ENCODE data around the gene RTCB. TPM values are rescaled to one million over a fixed set of nuclear protein-coding genes. Genes with fewer than 3 reads are reported as not detected.

The RTCB gene
- total RNA-seq: 100 to 1,000 TPM; 120 to 131 (median 124) TPM

GRCh38 chr22:32411829-32412592 is at the start of gene RTCB:
Gene RTCB, minus strand, starts transcription at chr22:32412247. Its CDS starts 91 bp downstream, at chr22:32412156.
- H3K4me3 Mint-ChIP-seq: peak within 1 kb of the TSS; percentile 97
- H3K36me3 Mint-ChIP-seq (ENCODE audit: insufficient read depth): peaks cover 18% of the 10 kb centered on the region
- peaks cover 52% of the 10 kb centered on the region for H3K4me1 Mint-ChIP-seq (ENCODE audit: low read depth)
- H3K27me3 Mint-ChIP-seq (ENCODE audit: low read depth): peaks cover 3% of the 10 kb centered on the region
- DNase-seq (peak; percentile 91), ATAC-seq (peak; percentile 87)
- no peaks in the 10 kb centered on the region for H3K9me3 Mint-ChIP-seq

DNA sequence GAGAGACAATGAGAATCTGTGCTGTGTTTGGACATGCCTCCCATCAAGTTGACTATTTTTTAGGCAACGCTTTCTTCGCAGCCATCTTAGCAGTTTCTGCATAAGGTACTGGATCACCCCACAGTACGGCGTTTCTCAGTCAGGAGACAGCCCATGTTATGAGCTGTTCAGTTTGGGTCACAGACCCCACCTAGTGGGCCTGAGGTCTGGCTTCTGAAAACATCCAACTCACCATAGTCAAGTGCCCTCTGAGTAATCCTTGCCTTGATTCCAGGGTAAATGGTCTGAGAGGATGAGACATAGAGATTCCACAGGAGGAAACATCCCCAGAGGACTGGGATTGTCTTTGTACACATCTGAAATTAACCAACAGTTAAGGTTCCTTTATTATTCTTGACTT is 45.0 kb upstream of the RTCB start:
- Mint-ChIP-seq H3K9me3 (no peaks in the 10 kb centered on the region), H3K36me3 (ENCODE audit: insufficient read depth) (no peaks in the 10 kb centered on the region), H3K4me3 (no peak overlapping the region), H3K4me1 (ENCODE audit: low read depth) (no peaks in the 10 kb centered on the region), H3K27me3 (ENCODE audit: low read depth) (peaks cover 61% of the 10 kb centered on the region)
- DNase-seq (no peak), ATAC-seq (no peak)

DNA sequence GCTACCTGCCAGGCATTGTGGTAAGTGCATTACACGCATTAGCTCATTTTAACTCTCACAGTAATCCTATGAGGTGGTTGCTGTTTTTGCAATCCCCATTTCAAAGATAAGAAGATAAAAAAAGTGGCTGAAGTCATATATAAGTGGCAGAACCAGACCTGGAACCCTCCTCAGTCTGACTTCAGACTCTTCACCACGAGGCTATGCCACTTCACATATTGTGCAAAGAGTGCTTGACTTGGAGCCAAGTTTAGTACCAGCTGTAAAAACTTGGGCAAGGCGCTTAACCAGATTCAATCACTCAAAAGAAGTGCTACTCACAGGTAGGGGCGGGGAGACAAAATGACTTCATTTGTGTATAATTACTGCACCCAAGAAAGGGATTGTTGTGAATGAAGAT is 36.9 kb upstream of the RTCB start:
- ATAC-seq: no peak
- peaks cover 12% of the 10 kb centered on the region for H3K27me3 Mint-ChIP-seq (ENCODE audit: low read depth)
- no peaks in the 10 kb centered on the region for H3K9me3 Mint-ChIP-seq
- H3K4me1 Mint-ChIP-seq (ENCODE audit: low read depth): no peaks in the 10 kb centered on the region
- H3K4me3 Mint-ChIP-seq: no peak overlapping the region
- no peak for DNase-seq
- H3K36me3 Mint-ChIP-seq (ENCODE audit: insufficient read depth): no peaks in the 10 kb centered on the region

DNA sequence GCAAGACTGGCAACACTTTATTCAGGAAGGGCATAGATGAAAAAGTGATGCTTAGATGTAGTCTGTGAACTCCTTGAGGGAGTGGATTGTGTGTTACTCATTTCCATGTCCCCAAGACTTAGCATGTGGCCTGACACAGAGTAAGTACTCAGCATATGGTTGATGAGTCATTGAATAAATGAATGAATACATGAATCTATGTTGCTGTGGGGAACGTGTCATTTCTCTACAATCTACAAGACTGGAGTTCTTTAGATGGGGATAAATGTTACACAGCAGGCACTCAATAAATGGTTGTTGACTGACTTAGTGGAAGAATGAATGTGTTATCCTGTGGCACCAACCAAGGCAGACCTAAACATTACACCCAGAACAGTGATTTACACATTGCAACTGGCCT is 34.3 kb upstream of the RTCB start:
- Mint-ChIP-seq H3K27me3 (ENCODE audit: low read depth) (peaks cover 7% of the 10 kb centered on the region), H3K9me3 (no peaks in the 10 kb centered on the region), H3K4me1 (ENCODE audit: low read depth) (no peaks in the 10 kb centered on the region), H3K36me3 (ENCODE audit: insufficient read depth) (no peaks in the 10 kb centered on the region), H3K4me3 (no peak overlapping the region)
- DNase-seq (no peak), ATAC-seq (peak; percentile 61 to 66)

- ATAC-seq (no peak), DNase-seq (peak; percentile 4)
- Mint-ChIP-seq H3K9me3 (no peaks in the 10 kb centered on the region), H3K4me1 (ENCODE audit: low read depth) (no peaks in the 10 kb centered on the region), H3K27me3 (ENCODE audit: low read depth) (peaks cover 3% of the 10 kb centered on the region), H3K4me3 (no peak overlapping the region), H3K36me3 (ENCODE audit: insufficient read depth) (no peaks in the 10 kb centered on the region)
Measured at GRCh38 chr22:32444068-32444467, 32.0 kb upstream of the RTCB start.

DNA sequence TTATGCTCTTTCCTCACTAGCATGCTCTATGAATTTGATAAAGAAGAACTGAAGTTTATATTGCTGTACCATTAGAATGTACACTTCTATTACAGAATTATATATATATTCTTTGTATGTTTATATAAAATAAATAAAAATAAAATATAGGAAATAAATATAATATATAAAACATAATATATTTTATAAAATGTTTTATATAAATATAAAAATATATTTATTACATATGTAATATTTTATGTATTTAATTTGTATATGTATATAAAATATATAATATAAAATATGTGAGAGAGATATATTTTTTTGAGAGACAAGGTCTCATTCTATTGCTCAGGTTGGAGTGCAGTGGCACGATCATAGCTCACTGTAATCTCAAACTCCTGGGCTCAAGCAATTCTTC is 18.3 kb upstream of the RTCB start:
- no peak for ATAC-seq
- H3K36me3 Mint-ChIP-seq (ENCODE audit: insufficient read depth): no peaks in the 10 kb centered on the region
- no peak overlapping the region for H3K4me3 Mint-ChIP-seq
- no peaks in the 10 kb centered on the region for H3K4me1 Mint-ChIP-seq (ENCODE audit: low read depth)
- H3K9me3 Mint-ChIP-seq: no peaks in the 10 kb centered on the region
- no peak for DNase-seq
- H3K27me3 Mint-ChIP-seq (ENCODE audit: low read depth): peaks cover 33% of the 10 kb centered on the region

- Mint-ChIP-seq H3K4me3 (no peak overlapping the region), H3K27me3 (ENCODE audit: low read depth) (peaks cover 41% of the 10 kb centered on the region), H3K4me1 (ENCODE audit: low read depth) (no peaks in the 10 kb centered on the region), H3K36me3 (ENCODE audit: insufficient read depth) (no peaks in the 10 kb centered on the region), H3K9me3 (no peaks in the 10 kb centered on the region)
- DNase-seq (no peak), ATAC-seq (no peak)
Measured at GRCh38 chr22:32426881-32427280, 14.8 kb upstream of the RTCB start.

GRCh38 chr22:32423664-32424063 is 11.6 kb upstream of the RTCB start:
- peaks cover 37% of the 10 kb centered on the region for H3K27me3 Mint-ChIP-seq (ENCODE audit: low read depth)

DNA sequence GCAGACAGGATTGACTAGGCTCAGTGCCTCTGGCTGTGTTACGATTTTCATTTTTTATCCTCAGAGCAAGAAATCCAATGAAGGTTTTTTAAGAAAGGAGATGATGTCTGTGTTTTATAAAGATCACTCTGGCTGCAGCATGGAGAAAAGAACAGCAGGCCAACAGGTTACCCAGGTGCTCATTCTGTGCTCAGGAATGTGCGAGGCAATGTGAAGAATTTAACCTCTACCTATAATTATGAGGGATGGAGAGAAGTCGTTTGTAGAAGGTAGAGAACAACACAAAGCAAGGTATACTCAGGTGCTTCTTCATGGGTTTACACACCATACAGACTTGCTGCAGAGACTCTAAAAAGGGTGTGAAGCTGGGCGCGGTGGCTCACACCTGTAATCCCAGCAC is 10.0 kb upstream of the RTCB start:
- no peak for DNase-seq
- no peaks in the 10 kb centered on the region for H3K36me3 Mint-ChIP-seq (ENCODE audit: insufficient read depth)
- no peaks in the 10 kb centered on the region for H3K9me3 Mint-ChIP-seq
- H3K4me1 Mint-ChIP-seq (ENCODE audit: low read depth): no peaks in the 10 kb centered on the region
- peaks cover 30% of the 10 kb centered on the region for H3K27me3 Mint-ChIP-seq (ENCODE audit: low read depth)
- H3K4me3 Mint-ChIP-seq: no peak overlapping the region
- no peak for ATAC-seq

More at GRCh38 chr22:32423664-32424063, 11.6 kb upstream of the RTCB start:
- ATAC-seq: no peak
- no peaks in the 10 kb centered on the region for H3K36me3 Mint-ChIP-seq (ENCODE audit: insufficient read depth)
- H3K4me1 Mint-ChIP-seq (ENCODE audit: low read depth): no peaks in the 10 kb centered on the region
- no peak overlapping the region for H3K4me3 Mint-ChIP-seq
- no peaks in the 10 kb centered on the region for H3K9me3 Mint-ChIP-seq
- no peak for DNase-seq

DNA sequence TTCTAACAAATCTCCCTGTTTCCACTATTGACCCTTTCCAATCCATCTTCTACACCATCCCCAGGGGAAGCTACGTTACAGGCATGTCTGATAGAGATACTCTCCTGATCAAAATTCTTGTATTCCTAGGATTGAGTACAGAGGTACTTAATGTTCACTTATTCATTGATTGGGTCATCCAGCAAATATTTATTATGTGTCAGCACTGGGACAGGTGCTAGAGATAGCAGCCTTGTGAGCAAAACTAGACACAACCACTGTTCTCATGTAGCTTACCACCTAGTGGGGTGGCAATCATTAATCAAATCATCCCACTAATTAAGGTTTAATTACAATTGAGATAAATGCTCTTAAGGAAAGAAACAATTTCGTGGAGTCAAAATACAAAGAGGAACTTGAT is 9.4 kb upstream of the RTCB start:
- ATAC-seq (no peak), DNase-seq (no peak)
- H3K4me1 Mint-ChIP-seq (ENCODE audit: low read depth): no peaks in the 10 kb centered on the region
- peaks cover 33% of the 10 kb centered on the region for H3K27me3 Mint-ChIP-seq (ENCODE audit: low read depth)
- H3K4me3 Mint-ChIP-seq: no peak overlapping the region
- no peaks in the 10 kb centered on the region for H3K9me3 Mint-ChIP-seq
- H3K36me3 Mint-ChIP-seq (ENCODE audit: insufficient read depth): no peaks in the 10 kb centered on the region

GRCh38 chr22:32417906-32418305 is 5.9 kb upstream of the RTCB start:
- no peak for DNase-seq

GRCh38 chr22:32416556-32417085 is 4.6 kb upstream of the RTCB start:
- no peaks in the 10 kb centered on the region for H3K36me3 Mint-ChIP-seq (ENCODE audit: insufficient read depth)
- peaks cover 11% of the 10 kb centered on the region for H3K4me1 Mint-ChIP-seq (ENCODE audit: low read depth)
- no peaks in the 10 kb centered on the region for H3K9me3 Mint-ChIP-seq
- DNase-seq (no peak), ATAC-seq (no peak)
- H3K4me3 Mint-ChIP-seq: no peak overlapping the region
- peaks cover 9% of the 10 kb centered on the region for H3K27me3 Mint-ChIP-seq (ENCODE audit: low read depth)

More at GRCh38 chr22:32417906-32418305, 5.9 kb upstream of the RTCB start:
- Mint-ChIP-seq H3K9me3 (no peaks in the 10 kb centered on the region), H3K36me3 (ENCODE audit: insufficient read depth) (no peaks in the 10 kb centered on the region), H3K4me3 (no peak overlapping the region), H3K4me1 (ENCODE audit: low read depth) (peaks cover 3% of the 10 kb centered on the region), H3K27me3 (ENCODE audit: low read depth) (peaks cover 22% of the 10 kb centered on the region)
- ATAC-seq: no peak

GRCh38 chr22:32414191-32414590 is 2.1 kb upstream of the RTCB start:
- no peak for DNase-seq
- Mint-ChIP-seq H3K4me1 (ENCODE audit: low read depth) (peaks cover 31% of the 10 kb centered on the region), H3K27me3 (ENCODE audit: low read depth) (peaks cover 3% of the 10 kb centered on the region), H3K4me3 (no peak overlapping the region), H3K9me3 (no peaks in the 10 kb centered on the region), H3K36me3 (ENCODE audit: insufficient read depth) (peaks cover 6% of the 10 kb centered on the region)
- no peak for ATAC-seq

DNA sequence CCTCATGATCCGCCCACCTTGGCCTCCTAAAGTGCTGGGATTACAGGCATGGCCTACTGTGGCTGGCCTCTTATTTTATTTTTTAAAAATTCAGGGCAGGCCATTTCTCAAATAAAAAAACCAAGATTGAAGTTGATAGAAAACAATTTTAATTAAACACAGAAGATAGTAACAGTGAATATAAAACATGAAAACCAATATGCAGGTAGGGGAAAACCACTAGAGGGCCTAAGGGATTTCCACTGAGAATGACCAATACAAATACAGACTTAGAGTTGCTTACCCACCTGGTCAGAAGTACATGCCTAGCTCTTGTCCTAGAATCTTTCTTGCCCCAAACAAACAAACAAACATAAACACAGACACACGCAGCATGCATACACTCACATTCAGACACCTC is 1.7 kb upstream of the RTCB start:
- no peaks in the 10 kb centered on the region for H3K9me3 Mint-ChIP-seq
- DNase-seq: no peak
- H3K27me3 Mint-ChIP-seq (ENCODE audit: low read depth): peaks cover 3% of the 10 kb centered on the region
- H3K36me3 Mint-ChIP-seq (ENCODE audit: insufficient read depth): peaks cover 9% of the 10 kb centered on the region
- no peak overlapping the region for H3K4me3 Mint-ChIP-seq
- ATAC-seq: no peak
- H3K4me1 Mint-ChIP-seq (ENCODE audit: low read depth): peaks cover 35% of the 10 kb centered on the region

GRCh38 chr22:32411402-32411801 is 645 bp downstream of the RTCB start:
- DNase-seq (peak; percentile 14), ATAC-seq (peak; percentile 70 to 74)
- peaks cover 22% of the 10 kb centered on the region for H3K36me3 Mint-ChIP-seq (ENCODE audit: insufficient read depth)
- peak overlapping the region; percentile 97 for H3K4me3 Mint-ChIP-seq
- peaks cover 52% of the 10 kb centered on the region for H3K4me1 Mint-ChIP-seq (ENCODE audit: low read depth)
- no peaks in the 10 kb centered on the region for H3K9me3 Mint-ChIP-seq
- no peaks in the 10 kb centered on the region for H3K27me3 Mint-ChIP-seq (ENCODE audit: low read depth)

Measured in activated T-cell treated with anti-CD3 and anti-CD28 coated beads, Interleukin-2, amount 50 U/mL, for 4 hours (primary cell).